HG03196 (cell line): ENCODE measurements around the gene OLIG2.

Source experiments
- ATAC-seq: cut with Tn5 transposase; IDR thresholded peaks from one replicate; pipeline ENCODE4 v1.9.1; 2021; ENCODE audit not compliant: unreplicated experiment

The OLIG2 gene

GRCh38 chr21:33025489-33026442, at the start of gene OLIG2:
TSS of gene OLIG2 (plus strand) at chr21:33025935. CDS start at chr21:33026863, 928 bp downstream.
- ATAC-seq: no peak

- no peak for ATAC-seq
Observed at GRCh38 chr21:32976791-32977190, 48.9 kb upstream of the OLIG2 start.

- ATAC-seq: no peak
Observed at GRCh38 chr21:32977216-32977615, 48.5 kb upstream of the OLIG2 start.

GRCh38 chr21:32978331-32979270, 47.1 kb upstream of the OLIG2 start:
- no peak for ATAC-seq

- ATAC-seq: no peak
Observed at GRCh38 chr21:32979598-32980268, 46.0 kb upstream of the OLIG2 start.

- ATAC-seq: no peak
Observed at GRCh38 chr21:32981096-32981495, 44.6 kb upstream of the OLIG2 start.

GRCh38 chr21:32990666-32991065, 35.1 kb upstream of the OLIG2 start:
- ATAC-seq: no peak

GRCh38 chr21:32991361-32991760, 34.4 kb upstream of the OLIG2 start:
- no peak for ATAC-seq

GRCh38 chr21:32993894-32994293, 31.8 kb upstream of the OLIG2 start:
- no peak for ATAC-seq

GRCh38 chr21:32994305-32994704, 31.4 kb upstream of the OLIG2 start:
- no peak for ATAC-seq

- ATAC-seq: no peak
Observed at GRCh38 chr21:33007747-33008146, 18.0 kb upstream of the OLIG2 start.

GRCh38 chr21:33008333-33009051, 17.2 kb upstream of the OLIG2 start:
- ATAC-seq: no peak

- ATAC-seq: no peak
Observed at GRCh38 chr21:33010931-33011330, 14.8 kb upstream of the OLIG2 start.

- no peak for ATAC-seq
Observed at GRCh38 chr21:33011462-33011861, 14.3 kb upstream of the OLIG2 start.

GRCh38 chr21:33013626-33014025, 12.1 kb upstream of the OLIG2 start:
- ATAC-seq: no peak

GRCh38 chr21:33014331-33014730, 11.4 kb upstream of the OLIG2 start:
- ATAC-seq: no peak

- ATAC-seq: no peak
Observed at GRCh38 chr21:33015096-33015495, 10.6 kb upstream of the OLIG2 start.

GRCh38 chr21:33015756-33016155, 10.0 kb upstream of the OLIG2 start:
- no peak for ATAC-seq

GRCh38 chr21:33018707-33019465, 6.8 kb upstream of the OLIG2 start:
- no peak for ATAC-seq

- no peak for ATAC-seq
Observed at GRCh38 chr21:33019516-33019884, 6.2 kb upstream of the OLIG2 start.
